ENCODE data around the gene GJB3. TPM values are rescaled to one million over a fixed set of nuclear protein-coding genes. Genes with fewer than 3 reads are reported as not detected.
"Not testable (repeated sequence)": the region's sequence is repeated elsewhere in the genome, so short reads cannot be mapped to it uniquely, and the experiment has no call there.

GJB3 gene
- total RNA-seq, 1 donor: not detected

GRCh38 chr1:34803770-34804169 is 22.8 kb downstream of the GJB3 start:
- no peak for DNase-seq (ENCODE audit: low read depth)
- no peak for TF ChIP-seq CTCF (IDR thresholded peaks at IDR 0.05; ENCODE audit: insufficient read depth, low read length)
- no peak overlapping the region for H3K4me3 ChIP-seq (ENCODE audit: low read depth, low read length)

GRCh38 chr1:34806396-34806795 is 25.4 kb downstream of the GJB3 start:
- TF ChIP-seq CTCF (IDR thresholded peaks at IDR 0.05; ENCODE audit: insufficient read depth, low read length): no peak
- H3K4me3 ChIP-seq (ENCODE audit: low read depth, low read length): no peak overlapping the region
- peak; percentile 33 for DNase-seq (ENCODE audit: low read depth)

GRCh38 chr1:34808051-34808810 is 27.2 kb downstream of the GJB3 start:
- H3K4me3 ChIP-seq (ENCODE audit: low read depth, low read length): no peak overlapping the region
- no peak for TF ChIP-seq CTCF (IDR thresholded peaks at IDR 0.05; ENCODE audit: insufficient read depth, low read length)
- DNase-seq (ENCODE audit: low read depth): no peak

GRCh38 chr1:34810781-34811180 is 29.8 kb downstream of the GJB3 start:
- H3K4me3 ChIP-seq (ENCODE audit: low read depth, low read length); DNase-seq (ENCODE audit: low read depth): not testable (repeated sequence)

GRCh38 chr1:34816332-34816731 is 35.3 kb downstream of the GJB3 start:
- no peak for TF ChIP-seq CTCF (IDR thresholded peaks at IDR 0.05; ENCODE audit: insufficient read depth, low read length)
- H3K4me3 ChIP-seq (ENCODE audit: low read depth, low read length): no peak overlapping the region
- no peak for DNase-seq (ENCODE audit: low read depth)

GRCh38 chr1:34816778-34817177 is 35.8 kb downstream of the GJB3 start:
- DNase-seq (ENCODE audit: low read depth): no peak
- H3K4me3 ChIP-seq (ENCODE audit: low read depth, low read length): no peak overlapping the region
- no peak for TF ChIP-seq CTCF (IDR thresholded peaks at IDR 0.05; ENCODE audit: insufficient read depth, low read length)

- H3K4me3 ChIP-seq (ENCODE audit: low read depth, low read length); DNase-seq (ENCODE audit: low read depth): not testable (repeated sequence)
These were observed 37.8 kb downstream of the GJB3 start for GRCh38 chr1:34818862-34819261.

- no peak overlapping the region for H3K4me3 ChIP-seq (ENCODE audit: low read depth, low read length)
- no peak for TF ChIP-seq CTCF (IDR thresholded peaks at IDR 0.05; ENCODE audit: insufficient read depth, low read length)
- no peak for DNase-seq (ENCODE audit: low read depth)
These were observed 41.2 kb downstream of the GJB3 start for GRCh38 chr1:34822202-34822601.
